Stimulated activated CD8-positive, alpha-beta memory T cell treated with anti-CD3 and anti-CD28 coated beads, Interleukin-7, amount 100 ng/mL, for 48 hours (primary cell): ENCODE measurements around the gene SCD.
"Not testable (repeated sequence)": the region's sequence is repeated elsewhere in the genome, so short reads cannot be mapped to it uniquely, and the experiment has no call there.

ENCODE experiments used
- DNase-seq, 2 donors: peaks; one replicate each; pipeline ENCODE4 v3.0.0-alpha.2; 2020; ENCODE audit warnings: low read depth in 1 of 2; ENCODE audit errors: extremely low read depth in 1 of 2

The SCD gene

GRCh38 chr10:100346765-100347567 lies at the start of gene SCD:
SCD (plus strand) TSS chr10:100347233; CDS start chr10:100347505, 272 bp downstream.
- DNase-seq = peak; percentile 73 to 88

DNA sequence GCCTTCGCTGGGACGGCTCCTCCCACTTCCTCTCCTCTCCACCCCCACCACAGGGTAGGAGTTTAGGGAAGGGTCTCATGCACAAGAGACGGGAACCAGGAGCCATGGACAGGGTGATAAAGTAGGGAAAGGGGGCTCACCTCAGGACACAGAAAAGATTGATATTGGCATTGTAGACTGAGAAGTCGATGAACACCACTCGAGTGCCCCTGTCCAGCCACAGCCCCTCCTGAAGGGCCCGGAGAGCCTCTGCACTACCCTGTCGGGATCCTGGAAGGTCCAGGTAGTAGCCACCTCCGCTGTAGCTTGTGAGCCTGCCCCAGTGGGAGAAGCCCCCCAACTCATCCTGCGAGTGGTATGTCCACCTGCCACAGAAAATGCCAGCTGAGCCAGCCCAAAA lies 49.8 kb upstream of the SCD start:
- no peak for DNase-seq

DNA sequence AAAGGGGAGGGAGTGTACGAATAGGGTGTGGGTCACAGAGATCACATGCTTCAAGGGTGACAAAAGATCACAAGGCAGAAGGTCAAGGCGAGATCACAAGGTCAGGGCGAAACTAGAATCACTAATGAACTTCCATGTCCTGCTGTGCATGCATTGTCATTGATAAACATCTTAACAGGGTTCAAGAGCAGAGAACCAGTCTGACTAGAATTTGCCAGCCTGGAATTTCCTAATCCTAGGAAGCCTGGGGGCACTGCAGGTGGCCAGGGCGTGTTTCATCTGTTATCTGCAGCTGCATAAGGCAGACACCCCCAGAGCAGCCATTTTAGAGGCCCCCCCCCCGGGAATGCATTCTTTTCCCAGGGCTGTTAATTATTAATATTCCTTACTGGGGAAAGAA lies 45.9 kb upstream of the SCD start:
- DNase-seq = not testable (repeated sequence)

- DNase-seq = no peak
Observed at GRCh38 chr10:100303724-100304319, 43.2 kb upstream of the SCD start.

GRCh38 chr10:100304414-100304813 lies 42.6 kb upstream of the SCD start:
- DNase-seq = no peak

GRCh38 chr10:100306861-100307260 lies 40.2 kb upstream of the SCD start:
- no peak for DNase-seq

- no peak for DNase-seq
Observed at GRCh38 chr10:100307684-100308083, 39.3 kb upstream of the SCD start.

DNA sequence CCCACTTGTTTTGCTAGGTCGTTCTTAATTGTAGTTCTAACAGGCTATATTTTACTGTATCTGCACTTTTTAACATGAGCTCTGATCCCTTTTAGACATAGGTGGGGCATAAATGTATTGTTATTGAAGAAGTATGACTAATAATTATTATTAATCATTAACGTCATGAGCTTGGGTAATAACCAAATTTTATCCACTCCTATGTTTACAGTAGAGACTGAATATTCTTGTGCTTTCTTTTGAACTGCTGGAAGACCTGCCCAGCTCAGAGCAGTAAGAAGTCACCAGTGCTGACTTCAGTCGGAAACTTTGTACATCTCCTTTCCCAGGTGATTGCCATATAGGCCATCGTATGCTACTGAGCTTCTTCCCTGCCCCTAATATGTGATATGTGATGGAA lies 35.7 kb upstream of the SCD start:
- no peak for DNase-seq

DNA sequence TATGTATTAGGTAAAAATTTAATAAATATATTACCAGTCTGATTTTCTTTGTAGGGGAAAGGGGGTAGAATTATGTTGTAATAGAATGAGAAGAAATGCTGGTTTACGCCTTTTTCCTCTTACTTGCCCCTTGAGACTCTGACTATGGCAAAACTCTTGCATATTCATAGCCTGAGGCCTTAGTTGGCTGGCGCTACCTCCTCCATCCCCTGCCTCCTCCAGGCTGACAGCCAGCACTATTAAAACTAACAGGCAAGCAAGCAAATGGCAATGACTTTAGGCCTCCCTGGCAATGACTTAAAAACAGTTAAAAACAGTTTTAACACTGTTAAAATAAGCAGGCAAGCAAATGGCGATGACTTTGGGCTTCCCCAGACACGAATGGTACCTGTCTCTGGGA lies 31.4 kb upstream of the SCD start:
- no peak for DNase-seq

DNA sequence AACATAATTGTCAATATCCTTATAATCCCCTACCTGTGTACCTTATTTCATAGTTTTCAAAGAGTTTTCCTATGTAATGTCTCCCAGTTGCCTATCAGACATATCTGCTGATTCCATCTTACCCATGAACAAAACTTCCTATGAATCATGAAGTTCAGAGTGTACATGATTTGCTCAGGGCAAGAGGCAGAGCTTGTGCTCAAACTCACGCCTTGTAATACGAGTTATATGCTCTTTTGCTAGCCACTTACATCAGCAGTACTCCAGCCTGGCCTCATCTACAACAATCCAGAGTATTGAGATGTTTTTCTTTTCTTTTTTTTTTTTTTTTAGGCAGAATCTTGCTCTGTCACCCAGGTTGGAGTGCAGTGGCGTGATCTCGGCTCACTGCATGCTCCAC lies 28.8 kb upstream of the SCD start:
- DNase-seq = no peak

- DNase-seq = no peak
Observed at GRCh38 chr10:100319707-100320402, 27.2 kb upstream of the SCD start.

DNA sequence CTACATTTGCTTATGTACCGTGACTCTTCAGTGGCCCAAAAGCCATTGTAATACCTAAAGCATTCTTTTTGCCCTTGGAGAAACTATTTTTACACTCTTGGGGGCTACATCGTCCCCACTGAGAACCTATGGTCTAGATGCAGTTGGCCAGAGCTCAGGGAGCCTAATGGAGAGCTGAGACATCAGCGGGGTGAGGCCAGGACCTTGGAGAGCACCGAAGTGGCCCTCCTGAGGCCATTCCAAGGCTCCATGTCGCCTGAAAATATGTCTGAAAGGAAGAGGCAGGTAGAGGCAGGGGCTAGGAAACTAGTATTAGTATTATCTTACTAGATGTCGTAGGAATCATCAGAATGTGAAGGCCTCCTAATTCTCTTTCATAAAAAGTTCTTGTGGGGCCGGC lies 21.9 kb upstream of the SCD start:
- DNase-seq = no peak

DNA sequence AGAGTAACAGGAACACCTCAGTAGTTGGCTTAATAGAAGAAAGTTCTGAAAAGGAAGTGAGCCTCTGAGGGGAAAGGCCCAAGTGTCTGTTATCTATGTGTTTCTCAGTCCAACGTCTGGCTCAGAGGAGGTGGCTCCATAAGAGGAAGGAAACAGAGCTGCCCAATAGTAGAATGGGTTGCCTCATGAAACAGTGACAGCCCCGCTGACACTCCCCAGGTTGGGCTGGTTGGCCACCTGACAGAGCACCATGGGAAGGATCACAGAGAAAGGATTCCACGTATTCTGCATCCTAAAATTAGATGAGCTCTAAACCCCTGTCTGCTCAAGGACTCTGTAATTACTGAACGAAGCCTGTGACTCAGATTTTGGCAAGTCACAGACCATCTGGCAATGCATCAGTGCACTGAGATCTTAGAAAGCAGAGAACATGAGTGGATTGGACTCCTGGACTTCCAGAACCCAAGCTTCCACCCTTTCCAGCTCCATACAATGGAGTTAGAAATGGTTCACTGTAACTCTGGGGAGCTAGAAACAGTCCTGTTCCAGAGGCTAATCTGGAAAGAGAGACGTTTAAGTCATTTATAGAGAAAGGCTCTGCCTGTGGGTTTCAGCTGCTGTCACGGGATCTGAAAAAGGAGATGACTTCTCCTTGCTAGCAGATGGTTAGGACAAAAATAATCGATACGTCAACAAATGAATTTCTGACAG lies 19.9 kb upstream of the SCD start:
- no peak for DNase-seq

DNA sequence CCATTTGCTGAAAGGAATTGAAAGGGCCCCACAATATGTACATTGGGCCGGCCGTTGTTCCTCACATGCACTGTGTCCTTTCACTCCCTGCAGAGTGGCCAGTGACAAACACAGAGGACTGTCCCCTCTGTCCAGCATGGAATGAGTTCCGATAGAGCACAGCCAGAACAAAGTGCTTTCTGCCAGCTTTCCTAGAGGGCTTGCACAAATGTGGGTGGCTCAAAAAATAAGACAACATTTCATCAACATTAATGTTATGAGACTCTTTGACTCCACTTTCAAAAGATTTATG lies 19.4 kb upstream of the SCD start:
- DNase-seq = no peak

DNA sequence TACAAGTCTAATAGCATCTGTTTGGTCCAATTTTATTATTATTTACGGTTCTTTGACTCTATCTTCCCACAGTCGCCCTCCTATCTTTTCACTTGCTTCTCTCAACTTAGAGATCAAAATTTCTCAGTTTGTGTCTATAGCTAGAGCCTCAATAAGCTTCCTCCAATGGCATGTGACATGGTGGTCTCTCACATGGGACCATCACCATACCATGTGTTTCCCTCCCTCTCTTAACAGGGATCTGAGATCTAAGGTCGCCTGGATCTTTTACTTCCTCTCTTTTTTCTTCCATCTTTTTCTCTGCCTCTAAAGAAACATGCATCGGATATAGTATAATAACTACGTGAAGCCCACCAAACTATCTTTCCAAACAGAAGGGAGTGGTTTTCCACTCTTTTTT lies 18.8 kb upstream of the SCD start:
- DNase-seq = no peak

GRCh38 chr10:100330079-100330478 lies 17.0 kb upstream of the SCD start, which contains the start of gene PKD2L1:
PKD2L1 (minus strand) TSS chr10:100330228; CDS start chr10:100330103, 125 bp downstream.
- no peak for DNase-seq

DNA sequence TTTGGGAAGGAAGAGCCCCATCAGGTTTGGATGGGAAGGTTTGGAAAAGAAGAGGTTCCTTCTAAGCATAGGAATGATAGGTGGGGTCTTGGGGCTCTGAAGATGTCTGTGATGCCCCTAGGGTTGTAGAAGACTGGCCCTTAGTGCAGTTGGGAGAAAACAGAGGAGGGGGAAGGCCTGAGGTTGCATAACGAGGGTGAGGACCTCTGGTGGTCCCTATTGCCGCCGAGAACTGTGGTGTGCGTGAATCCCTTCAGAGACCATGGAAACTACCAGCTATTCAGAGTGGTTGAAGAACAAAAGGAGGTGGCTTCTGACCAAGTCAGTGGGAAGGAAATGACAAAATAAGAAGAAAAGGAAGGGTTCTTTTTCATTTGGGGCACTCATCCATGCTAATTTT lies 13.9 kb upstream of the SCD start:
- DNase-seq = no peak

DNA sequence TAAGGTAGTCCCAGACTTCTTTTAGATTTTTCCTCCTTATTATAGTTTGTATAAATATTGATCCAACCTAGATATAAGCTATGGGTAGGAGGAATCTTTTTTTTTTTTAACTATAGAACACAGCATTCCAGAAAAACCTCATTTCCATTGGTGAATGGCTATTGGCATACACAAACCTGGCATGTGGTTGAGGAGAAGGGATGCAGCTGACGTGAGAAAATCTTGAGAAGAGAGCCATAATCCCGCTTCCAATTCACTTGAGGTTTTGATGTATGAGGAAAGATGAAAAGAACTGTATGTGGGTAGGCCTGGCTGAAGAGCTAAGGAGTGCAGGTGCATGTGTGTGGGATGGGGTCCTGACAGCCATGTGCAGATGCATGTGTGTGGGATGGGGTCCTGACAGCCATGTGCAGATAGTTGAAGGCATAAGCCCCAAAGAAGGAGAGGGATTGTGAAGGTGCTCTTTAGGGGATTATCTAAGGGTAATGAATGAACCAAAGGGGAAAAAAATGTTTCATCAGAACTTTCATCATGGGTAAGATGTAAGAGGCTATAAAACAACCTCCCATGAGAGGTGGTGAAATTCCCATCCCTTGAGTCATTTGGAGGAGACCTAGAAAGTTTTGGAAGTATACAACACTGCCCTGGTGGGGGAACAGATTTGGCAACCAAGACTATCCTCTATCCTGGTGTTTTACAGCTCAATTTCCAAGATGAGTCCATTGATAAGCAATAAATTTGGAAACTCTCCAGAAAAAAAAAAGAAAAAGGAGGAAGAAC lies 13.2 kb upstream of the SCD start:
- DNase-seq = no peak

DNA sequence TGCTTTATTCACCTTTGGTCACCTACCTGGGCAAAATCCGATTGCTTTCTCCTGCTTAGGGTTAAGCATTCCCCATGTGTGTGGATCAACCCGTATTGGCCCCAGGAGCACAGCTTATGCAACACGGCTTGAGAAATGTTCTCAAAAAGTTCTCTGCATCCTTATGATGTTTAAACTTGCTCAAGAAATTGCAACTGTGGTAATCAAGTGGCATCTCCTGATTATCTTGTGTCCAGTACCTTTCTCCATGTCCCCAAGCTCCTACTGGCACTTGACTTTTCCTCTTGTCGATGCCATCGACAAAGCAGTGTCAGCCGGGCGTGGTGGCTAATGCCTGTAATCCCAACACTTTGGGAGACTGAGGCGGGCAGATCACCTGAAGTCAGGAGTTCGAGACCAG lies 12.3 kb upstream of the SCD start:
- no peak for DNase-seq

DNA sequence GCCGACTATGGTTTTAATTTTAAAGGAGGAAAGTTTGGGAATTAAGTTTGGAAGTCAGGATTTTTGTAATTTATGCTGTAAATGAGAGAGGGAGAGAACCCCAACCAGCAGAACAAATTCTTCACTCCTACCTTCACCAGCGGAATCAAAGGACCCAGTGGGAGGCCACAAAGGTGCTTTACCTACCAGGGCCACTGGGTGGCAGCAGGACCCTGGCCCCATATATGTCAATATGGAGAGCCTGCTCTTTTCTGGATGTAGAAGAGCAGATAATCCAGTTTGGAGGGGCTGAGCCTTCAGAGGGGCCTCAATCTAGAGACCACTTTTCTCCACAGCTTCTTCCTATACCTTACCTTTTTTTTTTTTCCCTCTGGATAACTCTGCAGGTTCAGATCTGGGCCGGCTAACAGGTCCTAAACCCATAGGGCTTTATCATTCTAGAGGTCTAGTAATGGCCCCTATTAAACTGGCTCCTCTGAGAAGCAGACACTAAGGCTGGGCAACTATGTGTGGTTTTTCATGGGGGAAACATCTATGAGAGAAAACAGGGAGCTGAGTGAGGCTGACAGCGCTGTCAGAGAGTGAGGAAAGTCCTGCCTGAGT lies 8.5 kb upstream of the SCD start:
- DNase-seq = peak; percentile 37 to 62
